HG03457 (cell line): ENCODE data around the gene ABCC1.
"Not testable (repeated sequence)": the region's sequence is repeated elsewhere in the genome, so short reads cannot be mapped to it uniquely, and the experiment has no call there.

ENCODE experiments used
- ATAC-seq: cut with Tn5 transposase; IDR thresholded peaks from one replicate; pipeline ENCODE4 v1.9.1; 2021; ENCODE audit warnings: moderate number of reproducible peaks; ENCODE audit not compliant: unreplicated experiment

ABCC1 gene

DNA sequence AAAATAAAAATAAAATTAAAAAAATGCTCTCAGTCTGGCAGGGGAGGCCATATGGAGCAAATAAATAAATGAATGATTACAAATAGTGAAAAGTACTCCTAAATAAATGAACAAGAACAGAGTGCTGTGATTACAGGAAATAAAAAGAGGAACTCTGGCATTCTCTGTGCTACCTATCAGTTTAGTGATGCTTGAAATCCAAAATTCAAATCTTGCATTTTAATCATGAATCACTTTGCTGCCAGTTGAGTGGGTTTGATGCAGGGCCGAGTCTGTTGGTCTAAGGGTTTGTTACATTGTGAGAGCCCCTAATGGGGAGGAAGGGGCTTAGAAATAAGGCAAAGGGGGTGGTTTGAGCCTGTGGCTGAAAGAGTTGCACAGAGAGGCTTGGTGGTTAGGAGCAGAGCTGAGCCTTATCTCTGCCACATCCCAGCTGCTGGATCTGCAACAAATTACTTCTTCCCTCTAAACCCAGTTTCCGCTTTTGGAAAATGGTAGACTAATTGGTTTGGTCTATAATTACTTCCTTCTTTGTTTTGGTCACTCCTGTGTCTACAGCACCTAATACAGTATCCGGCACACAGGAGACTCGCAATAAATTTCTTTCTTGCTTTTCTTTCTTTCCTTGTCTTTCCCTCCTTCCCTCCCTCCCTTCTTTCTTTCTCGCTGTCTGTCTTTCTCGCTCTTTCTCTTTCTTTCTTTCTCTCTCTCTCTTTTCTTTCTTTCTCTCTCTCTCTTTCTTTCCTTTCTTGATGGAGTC, 6.3 kb upstream of the ABCC1 start:
- no peak for ATAC-seq

DNA sequence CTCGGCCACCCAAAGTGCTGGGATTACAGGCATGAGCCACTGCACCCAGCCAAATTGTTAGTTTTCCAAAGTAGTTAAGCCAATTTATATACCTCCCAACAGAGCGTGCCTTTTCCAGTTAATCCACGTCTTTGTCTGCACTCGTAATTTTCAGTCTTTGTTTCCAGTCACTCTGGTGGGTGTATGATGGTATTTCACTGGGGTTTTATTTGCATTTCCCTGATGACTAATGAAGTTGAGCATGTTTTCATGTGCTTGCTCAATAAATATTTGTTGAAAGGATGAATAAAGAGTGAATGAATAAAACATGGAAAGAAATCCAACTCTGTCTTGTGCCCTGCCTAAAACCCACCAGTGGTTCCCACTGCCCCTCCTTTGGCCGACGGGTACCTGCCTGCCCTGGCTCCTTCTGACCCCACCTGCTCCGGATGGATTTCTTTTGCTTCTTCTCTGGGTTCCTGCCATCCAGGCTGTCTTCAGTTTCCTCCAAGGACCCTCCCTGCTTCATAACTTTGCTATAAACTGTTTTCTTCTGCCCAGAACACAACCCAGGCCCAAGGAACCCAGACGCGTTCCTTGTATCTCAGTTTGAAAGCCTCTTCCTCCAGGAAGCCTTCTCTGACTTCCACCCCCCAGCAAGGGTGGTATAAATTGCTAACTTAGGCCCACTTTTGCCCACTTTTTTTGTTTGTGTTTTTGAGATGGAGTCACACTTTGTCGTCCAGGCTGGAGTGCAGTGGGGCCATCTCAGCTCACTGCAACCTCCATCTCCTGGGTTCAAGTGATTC, 3.0 kb upstream of the ABCC1 start:
- ATAC-seq, result no peak

DNA sequence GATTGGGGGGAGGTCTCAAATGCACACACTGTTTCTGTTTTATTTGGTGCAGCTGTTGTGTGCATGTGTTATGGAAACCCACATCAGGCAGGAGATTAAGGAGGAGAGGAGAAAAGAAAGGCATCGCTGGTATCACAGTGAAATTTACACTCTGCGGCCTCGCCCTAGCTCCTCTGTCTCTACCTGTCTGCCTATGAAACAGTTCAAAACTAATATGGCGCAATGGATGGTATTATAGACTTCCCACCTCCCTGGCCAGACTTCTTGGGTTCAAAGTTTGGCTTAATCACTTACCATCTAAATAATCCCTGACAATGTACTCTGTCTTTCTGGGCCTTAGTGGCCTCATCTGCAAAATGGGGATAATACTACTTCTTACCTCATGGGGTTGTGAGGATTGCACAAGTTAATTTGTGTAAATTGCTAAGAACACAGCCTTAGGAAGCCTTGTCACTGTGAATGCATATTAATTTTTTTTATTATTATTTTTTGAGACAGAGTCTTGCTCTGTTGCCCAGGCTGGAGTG, 1.4 kb upstream of the ABCC1 start:
- no peak for ATAC-seq

DNA sequence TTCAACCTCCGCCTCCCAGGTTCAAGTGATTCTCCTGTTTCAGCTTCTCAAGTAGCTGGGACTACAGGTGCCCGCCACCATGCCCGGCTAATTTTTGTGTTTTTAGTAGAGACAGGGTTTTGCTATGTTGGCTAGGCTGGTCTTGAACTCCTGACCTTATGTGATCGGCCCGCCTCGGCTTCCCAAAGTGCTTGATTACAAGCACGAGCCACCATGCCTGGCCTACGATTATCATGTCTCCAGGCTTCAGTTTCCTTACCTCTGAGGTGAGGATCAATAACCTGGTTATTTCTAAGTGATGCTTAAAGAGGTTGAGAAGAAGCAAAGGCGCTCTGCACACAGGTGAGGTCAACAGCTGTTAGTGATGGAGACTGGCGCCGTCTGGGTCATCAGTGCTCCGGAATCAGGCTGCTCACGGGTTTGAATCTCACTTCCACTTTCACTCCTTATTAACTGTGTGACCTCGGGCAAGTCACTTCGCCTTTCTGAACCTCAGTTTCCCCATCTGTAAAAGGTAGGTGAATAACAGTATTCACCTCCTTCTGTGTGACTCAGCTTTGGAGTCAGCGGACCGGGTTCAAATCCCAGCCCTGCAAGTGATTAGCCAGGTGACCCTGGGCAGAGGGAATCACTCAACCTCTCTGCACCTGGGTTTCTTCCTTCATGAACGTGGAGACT, 745 bp upstream of the ABCC1 start:
- no peak for ATAC-seq

DNA sequence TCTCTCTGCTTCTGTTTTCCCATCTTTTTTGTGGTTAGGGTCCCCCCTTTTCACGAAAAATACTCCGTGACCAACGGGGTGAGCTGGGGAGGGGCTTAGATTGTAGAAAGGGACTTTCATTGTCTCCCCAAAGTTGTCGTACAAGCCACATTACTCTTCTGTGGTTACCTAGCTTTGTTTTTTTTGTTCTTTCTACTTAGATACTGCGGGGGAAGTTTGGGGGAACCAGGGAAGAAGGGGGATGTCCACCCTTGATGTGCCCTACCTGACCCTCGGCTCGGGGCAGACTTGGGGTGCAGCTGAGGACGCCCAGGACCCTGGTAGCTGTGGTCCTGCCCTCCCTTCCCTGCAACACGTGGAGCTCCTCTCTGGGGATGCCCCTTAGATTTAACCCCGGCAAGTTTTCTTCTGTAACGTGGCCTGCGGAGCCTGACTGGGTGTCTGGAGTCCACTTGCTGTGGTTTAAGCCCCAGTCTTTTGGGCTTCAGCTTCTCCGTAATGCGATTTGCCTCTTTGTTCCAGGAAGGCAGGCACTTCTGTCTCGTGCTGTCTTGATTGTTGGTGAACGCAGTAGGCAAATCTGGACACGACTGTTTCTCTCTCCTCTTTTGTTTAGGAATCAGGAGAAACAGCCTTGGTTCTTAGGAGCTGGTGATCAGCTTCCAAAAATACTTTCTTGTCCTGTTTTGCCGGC, 892 bp downstream of the ABCC1 start:
- no peak for ATAC-seq

GRCh38 chr16:15950869-15951268, 1.5 kb downstream of the ABCC1 start:
- no peak for ATAC-seq

DNA sequence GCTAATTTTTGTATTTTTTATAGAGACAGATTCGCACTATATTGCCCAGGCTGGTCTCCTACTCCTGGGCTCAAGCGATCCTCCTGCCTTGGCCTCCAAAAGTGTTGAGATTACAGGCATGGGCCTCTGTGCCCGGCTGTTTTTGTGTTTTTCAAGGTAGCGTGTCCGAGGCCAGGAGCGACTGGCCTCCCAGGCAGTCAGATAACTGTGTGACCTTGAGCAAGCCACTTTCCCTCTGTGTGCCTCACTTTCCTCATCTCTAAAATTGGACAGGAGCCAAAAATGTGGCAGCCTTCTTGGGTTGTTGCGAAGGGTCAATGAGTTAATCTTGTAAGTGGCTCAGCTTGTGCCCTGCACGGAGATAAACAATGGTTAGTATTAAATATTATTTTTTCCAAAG, 2.4 kb downstream of the ABCC1 start:
- ATAC-seq, result no peak

DNA sequence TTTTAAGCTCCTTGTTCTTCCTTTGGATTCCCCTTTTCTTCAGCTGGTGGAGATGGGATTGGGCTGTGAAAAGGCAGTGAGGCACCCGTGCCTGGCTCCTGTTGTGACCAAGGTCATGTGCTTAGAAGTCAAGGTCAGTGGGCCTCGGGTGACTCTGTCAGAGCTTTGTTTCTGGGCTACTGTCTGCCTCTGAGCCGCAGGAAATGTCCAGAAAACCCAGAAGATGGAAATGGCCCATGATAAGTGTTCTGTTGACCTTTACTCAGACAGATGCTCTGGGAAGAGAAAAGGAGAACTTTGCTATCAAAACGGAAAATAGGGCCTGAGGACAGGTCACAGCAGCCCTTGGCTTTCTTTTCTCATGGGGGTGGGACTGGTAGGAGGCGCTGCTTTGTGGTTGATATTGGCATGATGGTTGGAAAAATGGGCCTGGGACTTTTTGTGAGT, 2.9 kb downstream of the ABCC1 start:
- no peak for ATAC-seq

DNA sequence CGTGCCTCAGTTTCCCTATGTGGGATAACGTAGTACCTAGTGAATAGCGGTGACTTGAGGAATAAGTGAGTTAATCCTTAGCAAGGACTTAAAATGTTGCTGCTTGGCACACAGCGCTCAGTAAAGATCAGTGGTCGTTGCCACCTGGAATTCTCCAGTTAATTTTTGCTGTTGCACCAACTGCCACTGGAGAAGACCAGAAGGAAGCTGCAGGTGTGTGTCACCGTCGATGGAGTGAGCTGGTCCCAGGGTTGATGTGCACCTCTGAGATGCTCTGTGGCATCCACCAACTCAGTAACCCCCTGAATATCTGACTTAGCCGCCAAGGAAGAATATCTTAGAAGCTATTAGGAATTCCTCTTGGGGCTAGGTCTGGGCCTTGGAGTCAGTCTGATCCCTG, 4.1 kb downstream of the ABCC1 start:
- ATAC-seq, result no peak

DNA sequence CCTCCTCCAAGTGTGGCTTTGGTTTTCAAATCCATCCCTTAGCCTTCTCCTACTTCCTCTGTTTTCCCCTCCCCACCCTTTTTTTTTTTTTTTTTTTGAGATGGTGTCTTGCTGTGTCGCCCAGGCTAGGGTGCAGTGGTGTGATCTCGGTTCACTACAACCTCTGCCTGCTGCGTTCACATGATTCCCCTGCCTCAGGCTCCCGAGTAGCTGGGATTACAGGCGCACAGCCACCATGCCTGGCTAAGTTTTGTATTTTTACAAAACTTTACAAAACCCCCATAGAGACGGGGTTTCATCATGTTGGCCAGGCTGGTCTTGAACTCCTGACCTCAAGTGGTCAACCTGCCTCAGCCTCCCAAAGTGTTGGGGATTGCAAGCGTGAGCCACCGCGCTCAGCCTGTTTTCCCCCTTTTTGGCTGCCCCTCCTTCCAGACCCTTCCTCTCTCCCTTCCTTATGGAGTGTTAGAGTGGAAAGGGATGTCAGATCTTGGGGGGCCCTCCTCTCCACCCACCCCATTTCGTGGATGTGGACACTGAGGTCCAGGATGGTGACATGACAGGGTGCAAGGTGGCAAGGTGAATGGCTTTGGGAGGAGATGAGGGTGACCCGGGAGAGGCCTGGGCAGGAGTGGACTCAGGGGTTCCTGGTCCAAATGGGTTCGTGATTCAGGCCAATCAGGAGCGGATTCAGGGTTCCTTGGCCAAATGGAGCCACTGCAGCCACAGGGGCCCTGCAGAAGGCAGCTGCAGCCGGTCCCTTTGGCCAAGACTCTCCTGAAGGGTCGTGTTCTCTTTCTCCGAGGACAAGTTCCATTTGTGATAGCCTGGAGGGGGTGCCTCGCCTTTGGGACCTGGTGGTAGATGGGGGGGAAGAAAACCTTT, 4.8 kb downstream of the ABCC1 start:
- no peak for ATAC-seq

- no peak for ATAC-seq
Observed at GRCh38 chr16:15954814-15955151, 5.4 kb downstream of the ABCC1 start.

DNA sequence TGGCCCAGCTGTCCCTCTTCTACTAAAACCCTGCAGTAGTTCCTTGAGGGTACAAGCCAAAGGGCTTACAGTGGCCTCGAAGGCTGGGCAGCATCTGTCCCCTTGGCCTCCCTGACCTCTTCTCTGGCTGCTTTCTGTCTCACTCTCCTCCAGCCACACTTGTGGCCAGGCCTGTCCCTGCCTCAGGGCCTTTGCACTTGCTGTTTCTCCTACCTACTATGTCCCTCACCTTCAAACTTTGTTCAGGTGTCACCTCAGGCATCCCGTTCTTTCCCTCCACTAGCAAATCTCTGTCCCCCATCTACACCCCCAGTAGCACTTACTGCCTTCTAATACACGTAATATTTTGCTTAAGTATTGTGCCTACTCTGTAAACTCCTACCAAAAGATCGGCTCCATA, 6.0 kb downstream of the ABCC1 start:
- ATAC-seq, result no peak

GRCh38 chr16:15956106-15956505, 6.7 kb downstream of the ABCC1 start:
- ATAC-seq, result not testable (repeated sequence)

- ATAC-seq, result no peak
Observed at GRCh38 chr16:15958703-15959348, 9.4 kb downstream of the ABCC1 start.

DNA sequence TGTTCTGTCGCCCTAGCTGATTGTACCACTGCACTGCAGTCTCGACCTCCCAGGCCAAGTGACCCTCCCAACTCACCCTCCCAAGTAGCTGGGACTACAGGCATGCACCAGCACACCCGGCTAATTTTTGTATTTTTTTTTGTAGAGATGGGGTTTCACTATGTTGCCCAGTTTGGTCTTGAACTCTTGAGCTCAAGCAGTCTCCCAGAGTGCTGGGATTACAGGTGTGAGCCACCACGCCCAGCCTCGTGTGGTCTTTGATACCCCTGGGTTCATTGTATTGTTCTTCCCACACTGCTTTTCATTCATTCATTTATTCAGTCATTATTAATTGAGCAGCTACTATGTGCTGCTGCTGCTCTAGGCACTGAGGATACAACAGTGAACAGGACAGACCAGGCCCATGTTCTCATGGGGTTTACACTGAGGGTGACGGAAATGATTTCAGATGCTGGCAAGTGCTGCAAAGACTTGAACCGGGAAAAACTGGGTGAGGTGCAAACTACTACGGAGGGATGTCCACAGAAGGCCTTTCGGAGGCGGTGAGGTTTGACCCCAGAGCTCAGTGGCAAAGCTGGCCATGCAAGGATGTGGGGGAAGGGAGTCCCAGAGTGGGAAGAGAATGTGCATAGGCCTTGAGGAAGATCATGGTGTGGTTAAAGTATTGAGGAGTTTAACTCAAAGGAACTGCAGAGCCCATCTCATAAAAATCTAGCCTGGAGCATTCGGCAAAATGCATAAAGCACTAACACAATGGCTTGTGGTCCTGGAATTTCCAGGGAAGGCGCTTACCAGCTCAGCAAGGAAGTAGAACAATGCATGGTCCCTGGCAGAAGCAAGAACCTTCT, 10.9 kb downstream of the ABCC1 start:
- no peak for ATAC-seq

- ATAC-seq, result peak; percentile 60
Observed at GRCh38 chr16:15961060-15961511, 11.7 kb downstream of the ABCC1 start.

DNA sequence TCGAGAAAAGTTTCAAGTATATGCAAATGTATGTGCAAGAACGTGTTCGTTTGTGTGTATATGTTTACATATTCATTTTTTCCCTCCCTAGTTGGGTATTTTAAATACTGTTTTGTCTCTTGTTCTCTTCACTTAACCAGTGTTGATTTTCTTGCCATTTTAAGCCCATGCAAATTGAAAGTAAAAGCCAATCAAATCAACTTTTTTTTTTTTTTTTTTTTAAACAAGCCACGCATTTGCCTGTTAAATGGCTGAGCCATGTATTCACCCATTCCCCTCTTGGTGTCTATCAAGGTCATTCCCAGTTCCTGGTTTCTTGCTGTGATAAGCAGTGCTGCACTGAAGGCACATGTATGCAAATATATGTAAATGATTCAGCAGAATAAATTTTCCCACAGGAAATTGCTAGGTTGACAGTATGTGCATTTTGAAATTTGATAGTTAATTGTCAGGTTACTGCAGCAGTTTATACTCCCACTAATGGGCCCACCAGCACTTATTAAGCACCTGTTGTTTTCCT, 12.2 kb downstream of the ABCC1 start:
- peak; percentile 25 for ATAC-seq

- no peak for ATAC-seq
Observed at GRCh38 chr16:15963307-15963910, 14.0 kb downstream of the ABCC1 start.
